Activated naive CD8-positive, alpha-beta T cell treated with anti-CD3 and anti-CD28 coated beads, Interleukin-2, amount 10 ng/mL, durations not matched to agents 7 days and 5 days (primary cell): ENCODE measurements around the gene TBC1D17. TPM values are rescaled to one million over a fixed set of nuclear protein-coding genes. Genes with fewer than 3 reads are reported as not detected.

Experiments
- ATAC-seq: fragments of 150-1000 bp; cut with Tn5 transposase; one replicate; pipeline ENCODE4 v1.10.0; 2021; ENCODE audit warnings: low read depth, moderate library complexity
- POLR2A ChIA-PET: fragments of 350-600 bp; sonication (Branson Sonifier 250); formaldehyde crosslinking; loops from one replicate; lab custom pipeline; 2021; ENCODE audit warnings: antibody characterized with exemption; lab: Charles Lee
- DNase-seq: peaks from one replicate; pipeline ENCODE4 v3.0.0; 2021
- H3K27ac Mint-ChIP-seq: one replicate; pipeline ENCODE4 v1.8.0; 2022; ENCODE audit warnings: mild to moderate bottlenecking, mixed read lengths
- H3K27me3 Mint-ChIP-seq: one replicate; pipeline ENCODE4 v1.8.0; 2022; ENCODE audit warnings: mild to moderate bottlenecking, moderate library complexity, mixed read lengths
- H3K36me3 Mint-ChIP-seq: one replicate; pipeline ENCODE4 v1.8.0; 2021; ENCODE audit warnings: mild to moderate bottlenecking, mixed read lengths
- H3K4me1 Mint-ChIP-seq: one replicate; pipeline ENCODE4 v1.8.0; 2021; ENCODE audit warnings: mixed read lengths
- H3K4me3 Mint-ChIP-seq: one replicate; pipeline ENCODE4 v1.8.0; 2022; ENCODE audit warnings: mild to moderate bottlenecking, moderate library complexity, mixed read lengths
- H3K9me3 Mint-ChIP-seq: one replicate; pipeline ENCODE4 v1.8.0; 2021; ENCODE audit warnings: mixed read lengths
- total RNA-seq, 2 experiments: library from RNA; stranded (reverse); gene quantifications; one replicate each; pipeline ENCODE4 v1.2.3, GENCODE V29; 2021

TBC1D17 gene
- total RNA-seq, 2 experiments from 2014 or later = 51.3 to 53.4 TPM

DNA sequence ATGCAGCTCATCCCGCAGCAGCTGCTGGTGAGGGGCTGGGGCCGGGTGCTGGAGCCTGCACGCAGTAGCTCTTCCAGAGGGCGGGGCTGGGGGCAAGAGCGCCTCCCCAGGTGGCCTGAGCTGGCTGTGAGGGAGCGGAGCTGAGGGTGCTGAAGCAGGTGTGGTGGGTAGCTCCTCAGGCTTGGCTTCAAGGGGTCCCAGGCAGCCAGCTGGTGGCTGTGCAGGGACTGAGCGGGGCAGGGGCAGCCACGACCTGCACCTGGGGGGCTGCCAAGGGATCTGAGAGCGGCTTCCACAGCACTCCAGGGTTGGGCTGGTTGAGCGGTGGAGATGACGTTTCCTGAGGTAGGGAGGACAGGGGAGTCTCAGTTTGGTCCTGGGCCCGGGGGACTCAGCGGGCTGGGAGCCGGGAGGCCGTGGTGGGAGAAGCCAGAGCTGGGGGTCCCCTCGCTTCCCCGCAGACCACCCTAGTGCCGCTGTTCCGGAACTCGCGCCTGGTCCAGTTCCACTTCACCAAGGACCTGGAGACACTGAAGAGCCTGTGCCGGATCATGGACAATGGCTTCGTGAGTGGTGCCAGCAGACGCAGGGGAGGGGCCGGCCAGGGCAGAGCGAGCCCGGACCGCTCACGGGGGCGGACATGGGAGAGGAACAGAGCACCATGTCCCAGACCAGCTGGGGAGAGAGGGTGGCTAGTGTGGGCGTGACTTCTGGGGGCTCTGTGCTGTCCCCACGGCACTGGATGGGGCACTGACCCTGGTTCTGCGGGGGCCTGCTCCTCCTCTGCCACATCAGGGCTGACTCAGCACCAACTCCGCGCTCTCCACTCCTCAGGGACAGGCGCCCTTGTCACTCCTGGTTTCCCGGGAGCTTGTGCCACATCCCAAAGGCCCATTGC is 19.2 kb upstream of the TBC1D17 start:
- no peak overlapping the region for H3K27ac Mint-ChIP-seq
- no peaks in the 10 kb centered on the region for H3K9me3 Mint-ChIP-seq
- POLR2A ChIA-PET = interaction anchor here (0.6 to 1.7 kb wide), 2 partner anchors 9 to 617 kb away, joined by 3 read pairs; no protein-coding TSS in a partner anchor
- ATAC-seq (no peak), DNase-seq (no peak)
- peaks cover 5% of the 10 kb centered on the region for H3K36me3 Mint-ChIP-seq
- H3K27me3 Mint-ChIP-seq = no peaks in the 10 kb centered on the region
- H3K4me3 Mint-ChIP-seq = no peak overlapping the region
- H3K4me1 Mint-ChIP-seq = peaks cover 5% of the 10 kb centered on the region

DNA sequence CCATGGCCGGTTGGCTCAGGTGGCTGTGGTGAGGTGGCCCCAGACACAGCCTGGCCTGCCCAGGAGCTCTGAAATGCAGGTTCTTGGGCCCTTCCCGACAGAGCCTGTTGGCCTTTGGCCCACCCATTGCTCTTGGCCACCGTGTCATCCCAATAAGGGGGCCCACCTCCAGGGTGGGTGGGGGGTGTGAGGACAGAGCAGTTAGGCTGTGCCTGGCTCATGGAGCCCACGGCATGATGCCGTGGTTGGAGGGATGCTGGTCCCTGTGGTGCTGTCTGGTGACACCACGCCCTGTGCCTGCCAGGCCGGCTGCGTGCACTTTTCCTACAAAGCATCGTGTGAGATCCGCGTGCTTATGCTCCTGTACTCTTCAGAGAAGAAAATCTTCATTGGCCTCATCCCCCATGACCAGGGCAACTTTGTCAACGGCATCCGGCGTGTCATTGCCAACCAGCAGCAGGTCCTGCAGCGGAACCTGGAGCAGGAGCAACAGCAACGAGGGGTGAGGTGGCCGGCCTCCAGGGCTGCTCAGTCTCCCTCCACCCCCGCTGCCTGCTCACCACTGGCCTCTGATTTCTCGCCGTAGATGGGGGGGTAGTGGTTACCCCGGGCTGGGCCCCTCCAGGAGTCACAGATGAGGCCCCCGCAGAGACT is 17.7 kb upstream of the TBC1D17 start:
- H3K4me3 Mint-ChIP-seq = no peak overlapping the region
- H3K36me3 Mint-ChIP-seq = peaks cover 10% of the 10 kb centered on the region
- no peaks in the 10 kb centered on the region for H3K27me3 Mint-ChIP-seq
- POLR2A ChIA-PET = interaction anchor here (1.1 kb wide), 1 partner anchor 40 kb away, joined by 3 read pairs; no protein-coding TSS in a partner anchor
- DNase-seq (no peak), ATAC-seq (no peak)
- no peaks in the 10 kb centered on the region for H3K9me3 Mint-ChIP-seq
- peaks cover 5% of the 10 kb centered on the region for H3K4me1 Mint-ChIP-seq
- H3K27ac Mint-ChIP-seq = no peak overlapping the region

DNA sequence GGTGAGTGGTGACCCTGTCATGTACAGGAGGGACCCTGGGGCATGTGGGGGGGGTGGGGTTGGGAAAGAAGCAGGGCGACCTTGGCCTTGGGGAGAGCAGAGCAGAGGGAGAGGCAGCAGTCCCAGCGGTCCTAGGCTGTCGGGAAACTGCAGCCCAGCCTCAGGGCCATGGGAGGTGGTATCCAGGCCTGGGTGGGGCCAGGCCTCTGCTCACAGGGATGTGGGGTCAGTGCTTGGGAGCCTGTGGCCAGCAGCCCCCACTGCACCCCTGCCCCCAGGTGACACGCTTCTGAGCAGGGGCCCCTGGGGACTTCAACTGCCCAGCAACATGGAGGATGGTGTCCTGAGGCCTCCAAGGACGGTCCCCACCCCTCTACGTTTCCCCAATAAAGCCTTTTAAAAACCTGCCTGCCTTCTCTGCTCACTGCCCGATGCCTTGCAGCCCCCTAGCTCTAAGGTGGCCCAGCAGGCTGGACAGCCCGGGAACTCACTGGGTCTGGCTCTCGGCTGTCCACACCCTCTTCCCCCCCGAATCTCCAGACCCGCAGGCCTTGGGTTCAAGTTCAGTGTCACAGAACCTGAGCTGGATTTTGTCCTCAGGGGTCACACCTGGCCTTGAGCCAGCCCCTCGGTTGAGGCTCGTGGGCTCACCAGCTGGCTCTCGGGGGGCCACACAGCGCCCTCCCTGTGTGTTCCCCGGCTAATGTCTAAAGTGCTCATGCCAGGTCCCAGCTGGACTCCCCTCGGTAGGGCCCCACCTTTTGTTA is 17.0 kb upstream of the TBC1D17 start:
- peaks cover 12% of the 10 kb centered on the region for H3K36me3 Mint-ChIP-seq

DNA sequence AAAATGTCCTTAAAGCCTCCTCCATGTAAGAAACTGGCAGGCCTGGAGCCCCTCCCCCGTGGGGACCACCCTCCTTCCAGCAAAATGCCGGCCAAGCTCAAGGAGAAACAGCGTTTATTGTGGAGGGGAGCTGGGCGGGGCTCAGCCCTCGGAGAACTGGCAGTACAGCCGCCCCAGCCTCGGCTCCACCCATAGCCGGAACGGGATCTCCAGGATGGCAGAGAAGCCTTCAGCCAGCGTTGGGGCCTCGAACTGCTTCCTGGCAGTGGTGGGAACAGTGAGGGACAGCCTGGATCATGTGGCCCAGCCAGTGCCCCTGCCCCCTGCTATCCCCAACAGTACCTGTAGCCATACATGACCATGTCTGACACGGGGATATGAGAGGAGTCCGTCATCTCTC is 16.4 kb upstream of the TBC1D17 start:
- POLR2A ChIA-PET = interaction anchor here (1.1 kb wide), 1 partner anchor 41 kb away, joined by 3 read pairs; no protein-coding TSS in a partner anchor
- Mint-ChIP-seq H3K4me1 (peaks cover 13% of the 10 kb centered on the region), H3K4me3 (no peak overlapping the region), H3K27ac (no peak overlapping the region), H3K36me3 (peaks cover 14% of the 10 kb centered on the region), H3K9me3 (no peaks in the 10 kb centered on the region), H3K27me3 (no peaks in the 10 kb centered on the region)
- no peak for DNase-seq
- ATAC-seq = no peak

More for the DNA sequence above, 17.0 kb upstream of the TBC1D17 start:
- POLR2A ChIA-PET = interaction anchor here (1.1 kb wide), 1 partner anchor 41 kb away, joined by 3 read pairs; no protein-coding TSS in a partner anchor
- Mint-ChIP-seq H3K4me3 (no peak overlapping the region), H3K9me3 (no peaks in the 10 kb centered on the region), H3K4me1 (peaks cover 8% of the 10 kb centered on the region), H3K27ac (no peak overlapping the region), H3K27me3 (no peaks in the 10 kb centered on the region)
- ATAC-seq (no peak), DNase-seq (peak; percentile 26)

DNA sequence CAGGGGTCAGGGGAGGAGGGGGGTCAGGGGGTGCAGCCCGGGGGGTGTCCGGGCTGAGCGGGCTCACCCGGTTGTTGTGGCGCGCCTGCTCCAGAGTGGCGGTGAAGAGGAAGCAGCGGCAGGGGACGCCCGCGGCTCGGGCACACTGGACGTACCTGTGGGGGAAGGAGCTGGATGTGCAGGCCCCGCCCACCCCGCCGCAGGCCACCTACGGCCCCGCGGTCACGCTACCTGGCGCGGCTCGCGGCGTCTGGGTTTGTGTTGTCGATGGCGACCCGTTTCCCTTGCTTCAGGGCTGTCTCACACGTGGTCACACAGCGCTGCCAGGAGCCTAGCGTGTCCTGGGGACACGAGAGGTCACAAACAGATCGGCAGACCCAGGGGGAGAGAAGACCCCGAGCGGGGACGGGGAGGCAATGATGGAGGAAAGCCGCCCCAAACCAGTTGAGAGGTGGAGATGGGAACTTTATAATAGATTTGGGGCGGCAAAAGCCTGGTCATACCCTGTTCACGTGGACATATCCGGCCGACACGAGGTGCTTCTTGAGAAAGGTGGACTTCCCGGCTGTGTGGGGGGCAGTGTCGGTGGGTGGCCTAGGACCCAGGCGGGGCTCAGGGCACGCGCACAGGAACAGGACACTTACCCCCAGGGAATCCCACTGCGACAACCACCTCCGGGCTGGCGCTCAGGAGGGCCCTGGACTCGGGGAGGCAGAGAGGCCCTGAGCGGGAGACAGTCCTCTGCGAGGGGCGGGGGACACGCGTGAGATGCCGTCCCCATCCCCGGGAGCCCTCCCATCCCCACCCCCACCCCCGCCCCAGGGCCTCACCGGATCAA is 15.7 kb upstream of the TBC1D17 start:
- no peak for DNase-seq
- Mint-ChIP-seq H3K27me3 (no peaks in the 10 kb centered on the region), H3K36me3 (peaks cover 14% of the 10 kb centered on the region)

DNA sequence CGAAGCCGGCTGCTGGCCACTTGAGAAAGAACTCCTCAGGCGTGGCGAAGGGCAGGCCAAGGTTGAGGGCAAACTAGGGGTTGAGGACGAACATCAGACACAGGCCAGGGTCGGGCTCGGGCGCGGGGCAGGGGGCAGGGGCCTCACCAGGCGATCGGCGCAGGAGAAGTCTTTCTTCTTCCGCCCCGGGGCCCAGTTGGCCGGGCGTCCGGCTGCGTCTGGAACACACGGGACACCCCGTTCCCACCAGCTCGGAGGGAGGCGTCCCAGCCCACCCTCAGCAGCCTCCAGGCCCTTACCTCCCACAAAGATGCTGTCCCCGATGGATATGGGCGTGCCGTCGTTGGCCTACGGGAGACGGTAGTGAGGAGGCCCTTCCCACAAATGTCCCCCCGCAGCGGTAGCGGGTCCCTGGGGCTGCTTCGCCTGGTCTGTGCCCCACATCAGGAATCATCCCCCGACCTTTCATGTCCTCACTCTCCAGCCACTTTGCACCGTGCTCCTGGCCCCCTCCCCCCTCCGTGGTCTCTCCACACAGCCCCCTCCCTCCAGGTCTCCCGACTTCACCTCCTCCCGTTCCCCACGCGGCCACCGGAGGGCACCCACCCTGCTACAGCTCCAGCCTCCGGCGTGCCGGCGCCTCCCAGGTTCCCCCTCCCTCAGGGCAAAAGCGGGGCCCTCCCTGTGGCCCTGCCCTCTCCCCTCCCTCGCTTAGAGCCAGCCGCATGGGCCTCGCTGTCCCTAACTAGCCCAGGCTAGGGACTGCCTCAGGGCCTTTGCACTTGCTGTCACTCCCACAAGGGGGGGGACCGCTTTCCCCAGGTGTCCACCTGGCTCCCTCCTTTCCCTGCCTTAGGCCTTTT is 14.9 kb upstream of the TBC1D17 start:
- ATAC-seq = no peak
- DNase-seq = peak; percentile 42

More for the DNA sequence above, 15.7 kb upstream of the TBC1D17 start:
- no peaks in the 10 kb centered on the region for H3K9me3 Mint-ChIP-seq
- no peak for ATAC-seq
- peaks cover 16% of the 10 kb centered on the region for H3K4me1 Mint-ChIP-seq
- H3K4me3 Mint-ChIP-seq = no peak overlapping the region
- POLR2A ChIA-PET = no interaction called here
- no peak overlapping the region for H3K27ac Mint-ChIP-seq

DNA sequence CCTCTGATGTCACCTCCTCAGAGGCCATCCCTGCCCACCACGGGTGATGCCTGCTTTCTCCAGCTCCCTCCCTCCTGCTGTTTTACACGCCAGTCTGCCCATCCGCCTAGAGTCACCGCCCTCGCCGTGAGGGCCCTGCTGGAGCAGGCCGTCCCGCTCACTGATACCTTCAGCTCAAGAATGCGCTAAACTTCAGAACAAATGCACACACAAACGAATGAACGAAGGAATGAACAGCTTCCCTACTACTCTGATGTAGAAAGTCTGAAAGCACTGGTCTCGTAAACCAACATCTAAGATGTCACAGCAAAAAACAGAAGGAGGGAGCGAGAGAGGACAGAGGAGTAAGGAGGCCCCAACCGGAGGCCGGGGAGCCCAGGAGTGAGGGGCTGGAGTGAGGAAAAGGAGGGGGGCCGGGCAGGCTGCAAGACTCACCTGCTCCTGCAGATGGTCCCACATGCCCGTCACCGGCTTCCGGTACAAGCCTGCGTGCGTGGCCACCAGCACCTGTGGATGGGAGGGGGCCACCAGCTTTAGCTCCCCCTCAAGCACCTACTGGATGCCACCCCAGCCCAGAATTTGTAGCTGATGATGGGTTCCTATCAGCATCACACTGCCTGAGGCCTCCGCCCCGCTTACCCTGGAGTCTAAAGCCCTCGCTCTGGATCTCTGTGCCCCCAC is 14.1 kb upstream of the TBC1D17 start:
- Mint-ChIP-seq H3K27ac (no peak overlapping the region), H3K27me3 (no peaks in the 10 kb centered on the region), H3K4me1 (peaks cover 18% of the 10 kb centered on the region), H3K4me3 (no peak overlapping the region), H3K36me3 (peaks cover 14% of the 10 kb centered on the region), H3K9me3 (no peaks in the 10 kb centered on the region)
- POLR2A ChIA-PET = interaction anchor here (1.1 to 1.4 kb wide), 3 partner anchors 12 to 15 kb away, joined by 3 to 5 read pairs (median 3); partner anchors contain the start of gene PTOV1
- ATAC-seq (no peak), DNase-seq (peak; percentile 25)

More for the DNA sequence above, 14.9 kb upstream of the TBC1D17 start:
- no peaks in the 10 kb centered on the region for H3K27me3 Mint-ChIP-seq
- H3K36me3 Mint-ChIP-seq = peaks cover 14% of the 10 kb centered on the region
- no peak overlapping the region for H3K27ac Mint-ChIP-seq
- no peak overlapping the region for H3K4me3 Mint-ChIP-seq
- POLR2A ChIA-PET = interaction anchor here (1.2 to 1.4 kb wide), 2 partner anchors 12 to 13 kb away, joined by 3 to 5 read pairs; partner anchors contain the start of gene PTOV1
- no peaks in the 10 kb centered on the region for H3K9me3 Mint-ChIP-seq
- peaks cover 17% of the 10 kb centered on the region for H3K4me1 Mint-ChIP-seq

DNA sequence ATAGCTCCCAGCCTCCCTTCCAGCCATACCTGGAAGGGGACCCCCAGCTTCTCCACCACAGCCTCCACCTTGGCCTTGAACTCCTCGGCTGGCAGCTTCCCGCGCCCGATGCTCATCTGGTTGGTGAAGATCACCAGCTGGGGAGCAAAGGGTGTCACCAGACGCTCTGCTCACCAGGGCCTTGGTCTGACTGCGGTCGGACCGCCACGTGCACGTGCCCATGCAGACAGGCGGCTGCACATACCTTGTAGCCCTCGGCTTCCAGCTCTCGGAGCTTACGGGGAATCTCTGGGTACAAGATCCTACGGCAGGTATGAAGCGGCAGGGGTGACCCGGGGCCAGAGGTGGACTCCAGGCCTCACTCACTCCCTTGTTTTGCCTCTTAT is 13.6 kb upstream of the TBC1D17 start:
- POLR2A ChIA-PET = interaction anchor here (1.1 to 1.4 kb wide), 3 partner anchors 11 to 16 kb away, joined by 3 to 5 read pairs (median 3); partner anchors contain the start of gene PTOV1

DNA sequence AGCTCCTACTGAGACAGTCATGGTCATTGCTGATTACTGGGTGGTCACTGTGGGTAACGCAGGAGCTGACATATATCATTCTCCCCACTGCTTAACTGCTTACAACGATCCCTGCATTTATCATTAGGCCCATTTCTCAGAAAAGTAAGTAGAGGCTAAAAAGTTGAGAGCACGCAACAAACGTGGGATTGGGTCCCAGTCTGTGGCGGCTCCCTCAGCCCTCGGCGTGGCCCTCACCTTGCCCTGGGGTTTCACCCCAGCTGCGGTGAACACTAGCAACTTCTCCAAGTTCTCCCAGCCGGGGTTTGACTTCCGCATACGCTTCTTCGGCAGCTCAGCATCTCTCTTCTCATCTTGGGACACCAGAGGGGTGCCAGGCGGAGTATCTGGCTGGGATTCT is 12.6 kb upstream of the TBC1D17 start:
- peaks cover 13% of the 10 kb centered on the region for H3K36me3 Mint-ChIP-seq

More for the DNA sequence above, 13.6 kb upstream of the TBC1D17 start:
- DNase-seq (no peak), ATAC-seq (no peak)
- peaks cover 13% of the 10 kb centered on the region for H3K36me3 Mint-ChIP-seq
- H3K27ac Mint-ChIP-seq = no peak overlapping the region
- no peak overlapping the region for H3K4me3 Mint-ChIP-seq
- H3K9me3 Mint-ChIP-seq = no peaks in the 10 kb centered on the region
- H3K27me3 Mint-ChIP-seq = no peaks in the 10 kb centered on the region
- peaks cover 20% of the 10 kb centered on the region for H3K4me1 Mint-ChIP-seq

DNA sequence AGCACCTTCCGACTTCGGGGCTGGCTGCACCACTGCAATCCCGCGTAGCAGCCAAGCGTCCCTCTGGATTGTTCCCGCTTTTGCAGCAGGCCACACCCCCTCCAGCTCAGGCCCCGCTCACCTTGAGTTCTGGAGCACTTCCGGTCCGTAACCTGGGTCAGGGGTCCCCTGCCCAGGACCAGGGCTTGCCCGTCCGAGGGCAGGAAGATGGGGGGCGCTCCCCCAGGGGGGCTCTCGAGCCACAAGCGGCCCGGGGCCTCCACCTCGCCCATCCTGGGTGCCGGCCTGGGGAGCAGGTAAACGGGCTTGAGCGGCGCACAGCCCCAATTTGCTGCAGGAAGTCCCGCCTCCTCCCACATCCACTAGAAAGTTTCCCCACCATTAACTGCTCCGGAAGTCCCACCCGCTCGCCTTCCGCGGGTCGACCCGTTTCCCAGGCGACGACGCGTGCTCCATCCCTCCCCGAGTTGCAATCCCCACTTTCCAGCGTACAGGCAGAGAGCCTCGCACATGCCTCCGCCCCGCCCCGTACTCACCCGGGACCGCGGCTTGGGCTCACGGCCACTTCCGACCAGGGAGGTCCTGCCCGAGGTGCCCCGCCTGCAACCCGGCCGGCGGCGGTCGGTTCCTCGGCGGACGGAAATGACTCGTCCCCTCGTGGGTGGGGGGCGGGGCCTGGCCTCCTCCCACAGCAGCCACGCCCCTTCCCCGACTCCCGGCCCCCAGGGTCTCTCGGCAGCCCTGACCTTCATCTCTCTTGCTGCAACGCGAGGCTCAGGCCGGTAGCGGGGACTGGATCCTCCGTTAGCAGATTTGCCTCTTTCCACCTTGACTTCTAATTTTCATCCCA is 10.3 kb upstream of the TBC1D17 start, which contains the start of gene PNKP:
TSS of gene PNKP (minus strand) at position 644 of the 850 bp plus-strand sequence. CDS start at position 272, 372 bp downstream.
- Mint-ChIP-seq H3K36me3 (peaks cover 11% of the 10 kb centered on the region), H3K4me1 (peaks cover 32% of the 10 kb centered on the region), H3K27ac (peak within 1 kb of the TSS; percentile 88), H3K9me3 (no peaks in the 10 kb centered on the region), H3K27me3 (no peaks in the 10 kb centered on the region), H3K4me3 (no peak within 1 kb of the TSS)
- POLR2A ChIA-PET = interaction anchor here (0.6 to 2.5 kb wide), 9 partner anchors 9 to 1206 kb away, joined by 3 to 25 read pairs (median 4); partner anchors contain the start of genes AKT1S1, FUZ, MED25 and PTOV1
- peak; percentile 37 for ATAC-seq
- DNase-seq = peak; percentile 91

More for the DNA sequence above, 12.6 kb upstream of the TBC1D17 start:
- H3K27ac Mint-ChIP-seq = no peak overlapping the region
- peaks cover 20% of the 10 kb centered on the region for H3K4me1 Mint-ChIP-seq
- no peak for DNase-seq
- POLR2A ChIA-PET = interaction anchor here (0.8 kb wide), 1 partner anchor 14 kb away, joined by 3 read pairs; no protein-coding TSS in a partner anchor
- ATAC-seq = no peak
- H3K27me3 Mint-ChIP-seq = no peaks in the 10 kb centered on the region
- H3K9me3 Mint-ChIP-seq = no peaks in the 10 kb centered on the region
- no peak overlapping the region for H3K4me3 Mint-ChIP-seq
